Body of pancreas (tissue), 4 donors: ENCODE data around the gene TMEM184A.

ENCODE experiments used
- CTCF ChIP-seq, 7 experiments: fragments of 450-650 bp in 4 of 7; fragments of 200-600 bp in 3 of 7; sonication (generic) in 3 of 7; IDR thresholded peaks; one replicate each; pipeline ENCODE4 v1.5.1; 2016 to 2019; ENCODE audit warnings: antibody characterized with exemption in 7 of 7
- POLR2A ChIP-seq, 3 donors: fragments of 450-650 bp; IDR thresholded peaks; one replicate each; pipeline ENCODE4 v1.6.1; 2016; ENCODE audit warnings: antibody characterized with exemption in 3 of 3, mild to moderate bottlenecking in 2 of 3

- TF ChIP-seq CTCF (IDR thresholded peaks at IDR 0.05) (no peak), POLR2A (IDR thresholded peaks at IDR 0.05) (no peak)
Observed at GRCh38 chr7:1592299-1592871, 36.4 kb upstream of the TMEM184A start.
